ENCODE measurements around the gene CXorf49B.
"Not testable (repeated sequence)": the region's sequence is repeated elsewhere in the genome, so short reads cannot be mapped to it uniquely, and the experiment has no call there.

Gene CXorf49B

DNA sequence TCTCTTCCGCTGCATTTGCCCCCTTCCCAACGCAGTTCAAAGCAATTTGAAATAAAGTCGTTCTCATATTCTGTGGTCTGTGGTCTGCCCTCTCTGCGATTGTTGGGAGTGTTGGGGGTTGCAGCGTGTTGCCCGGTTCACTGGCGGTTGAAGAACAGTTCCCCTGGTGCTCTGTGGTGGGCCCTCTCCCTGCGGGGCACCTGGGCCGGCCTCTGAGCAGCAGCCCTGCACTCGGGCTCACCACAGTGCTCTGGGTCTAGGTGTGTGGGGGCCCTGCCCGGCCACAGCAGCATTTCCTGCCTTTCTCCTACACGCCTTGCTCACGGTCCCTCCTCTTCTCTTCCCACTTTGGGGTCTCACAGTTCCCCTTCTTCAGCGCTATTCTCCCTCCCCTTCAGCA, 4.0 kb downstream of the CXorf49B start:
- H3K4me2 ChIP-seq; H2AFZ ChIP-seq (ENCODE audit: low read depth); H3K27ac ChIP-seq; H3K36me3 ChIP-seq (ENCODE audit: insufficient read depth); H3K4me1 ChIP-seq (ENCODE audit: low read depth, poor library complexity, severe bottlenecking); H3K79me2 ChIP-seq (ENCODE audit: insufficient read depth, low read depth); H4K20me1 ChIP-seq (ENCODE audit: insufficient read depth); H3K4me3 ChIP-seq (IDR thresholded peaks at IDR 0.05; ENCODE audit: insufficient read depth, low read depth, low read length); H3K9ac ChIP-seq; H3K27me3 ChIP-seq (ENCODE audit: insufficient read depth, low read depth): not testable (repeated sequence)

DNA sequence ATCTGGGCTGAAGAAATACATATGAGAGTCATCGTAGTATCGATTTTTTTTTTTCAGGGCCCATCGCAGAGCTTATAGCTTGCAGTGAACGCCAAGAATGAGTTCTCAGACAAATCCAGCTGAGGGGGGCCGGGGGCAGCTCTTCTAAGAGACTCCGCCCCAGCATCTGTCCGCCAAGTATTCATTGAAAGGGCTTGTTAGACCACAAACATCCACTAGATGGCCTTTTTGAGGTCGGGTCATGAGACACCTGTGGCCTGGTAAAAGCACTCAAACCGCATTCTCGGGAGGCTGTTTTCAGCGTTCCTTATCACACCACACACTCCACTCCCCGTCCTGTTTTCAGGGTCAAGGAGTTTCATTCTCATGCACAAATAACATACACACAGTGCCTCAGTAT, 15.2 kb downstream of the CXorf49B start:
- H3K4me3 ChIP-seq (IDR thresholded peaks at IDR 0.05; ENCODE audit: insufficient read depth, low read depth, low read length); H3K36me3 ChIP-seq (ENCODE audit: insufficient read depth); H3K27me3 ChIP-seq (ENCODE audit: insufficient read depth, low read depth); H2AFZ ChIP-seq (ENCODE audit: low read depth); H4K20me1 ChIP-seq (ENCODE audit: insufficient read depth); H3K4me2 ChIP-seq; H3K79me2 ChIP-seq (ENCODE audit: insufficient read depth, low read depth); H3K9ac ChIP-seq; H3K27ac ChIP-seq; H3K4me1 ChIP-seq (ENCODE audit: low read depth, poor library complexity, severe bottlenecking): not testable (repeated sequence)

DNA sequence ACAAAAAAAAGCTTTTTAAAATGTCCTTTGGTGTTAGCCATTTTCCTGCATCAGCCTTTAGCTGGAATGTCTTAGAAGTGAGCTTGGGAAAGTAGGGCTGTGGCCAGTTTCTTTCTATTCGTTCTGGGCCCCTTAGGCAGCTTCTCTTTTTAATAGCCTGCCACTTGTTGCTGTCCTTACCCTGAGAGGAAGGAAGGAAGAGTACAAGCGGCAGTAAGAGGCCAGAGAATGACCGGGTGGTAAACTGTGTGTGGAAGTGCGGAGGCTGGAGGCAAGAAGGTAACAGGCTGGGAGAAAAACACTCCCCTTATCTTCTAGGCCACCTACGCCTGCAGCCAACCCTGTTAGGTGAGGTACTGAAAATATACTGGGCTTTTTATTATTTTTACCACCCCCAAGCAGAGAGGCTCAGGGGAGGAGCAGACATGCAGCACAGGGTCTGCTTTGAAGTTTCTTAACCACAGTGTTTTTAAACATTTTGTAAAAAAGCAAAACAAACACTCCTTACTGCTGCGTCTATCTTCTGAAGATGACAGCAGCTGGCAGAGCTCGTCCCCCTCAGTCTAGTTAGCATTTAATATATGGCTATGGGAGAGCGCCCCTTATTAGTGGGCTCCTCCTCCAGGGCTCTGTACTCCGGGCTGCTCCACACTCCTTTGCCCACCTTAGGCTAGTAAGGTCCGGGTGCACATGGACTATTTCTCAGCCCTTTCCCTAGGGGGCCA, 19.2 kb downstream of the CXorf49B start:
- not testable (repeated sequence) for H3K27ac ChIP-seq; H4K20me1 ChIP-seq (ENCODE audit: insufficient read depth); H3K9ac ChIP-seq; H3K27me3 ChIP-seq (ENCODE audit: insufficient read depth, low read depth); H3K4me2 ChIP-seq; H3K4me3 ChIP-seq (IDR thresholded peaks at IDR 0.05; ENCODE audit: insufficient read depth, low read depth, low read length); H2AFZ ChIP-seq (ENCODE audit: low read depth); H3K79me2 ChIP-seq (ENCODE audit: insufficient read depth, low read depth); H3K4me1 ChIP-seq (ENCODE audit: low read depth, poor library complexity, severe bottlenecking); H3K36me3 ChIP-seq (ENCODE audit: insufficient read depth)

DNA sequence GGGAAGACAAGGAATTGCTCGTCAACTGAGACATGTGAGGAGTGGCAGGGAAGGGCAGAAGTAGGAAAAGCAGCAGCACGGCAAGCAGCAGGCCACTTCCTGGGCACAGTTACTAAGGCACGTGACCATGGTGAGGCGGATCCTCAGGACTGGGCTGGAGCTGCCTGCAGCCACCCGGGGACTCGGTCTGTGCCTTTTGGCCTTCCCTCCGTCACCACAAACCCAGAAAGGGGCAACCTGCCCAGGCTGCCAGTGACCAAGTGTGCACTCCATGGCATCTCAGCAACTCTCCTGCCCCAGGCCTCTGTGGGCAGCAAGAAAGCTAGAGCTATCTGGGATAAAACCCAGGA, 19.8 kb downstream of the CXorf49B start:
- not testable (repeated sequence) for H3K79me2 ChIP-seq (ENCODE audit: insufficient read depth, low read depth); H3K4me1 ChIP-seq (ENCODE audit: low read depth, poor library complexity, severe bottlenecking); H3K27me3 ChIP-seq (ENCODE audit: insufficient read depth, low read depth); H3K9ac ChIP-seq; H3K4me3 ChIP-seq (IDR thresholded peaks at IDR 0.05; ENCODE audit: insufficient read depth, low read depth, low read length); H4K20me1 ChIP-seq (ENCODE audit: insufficient read depth); H3K4me2 ChIP-seq; H3K36me3 ChIP-seq (ENCODE audit: insufficient read depth); H2AFZ ChIP-seq (ENCODE audit: low read depth); H3K27ac ChIP-seq

DNA sequence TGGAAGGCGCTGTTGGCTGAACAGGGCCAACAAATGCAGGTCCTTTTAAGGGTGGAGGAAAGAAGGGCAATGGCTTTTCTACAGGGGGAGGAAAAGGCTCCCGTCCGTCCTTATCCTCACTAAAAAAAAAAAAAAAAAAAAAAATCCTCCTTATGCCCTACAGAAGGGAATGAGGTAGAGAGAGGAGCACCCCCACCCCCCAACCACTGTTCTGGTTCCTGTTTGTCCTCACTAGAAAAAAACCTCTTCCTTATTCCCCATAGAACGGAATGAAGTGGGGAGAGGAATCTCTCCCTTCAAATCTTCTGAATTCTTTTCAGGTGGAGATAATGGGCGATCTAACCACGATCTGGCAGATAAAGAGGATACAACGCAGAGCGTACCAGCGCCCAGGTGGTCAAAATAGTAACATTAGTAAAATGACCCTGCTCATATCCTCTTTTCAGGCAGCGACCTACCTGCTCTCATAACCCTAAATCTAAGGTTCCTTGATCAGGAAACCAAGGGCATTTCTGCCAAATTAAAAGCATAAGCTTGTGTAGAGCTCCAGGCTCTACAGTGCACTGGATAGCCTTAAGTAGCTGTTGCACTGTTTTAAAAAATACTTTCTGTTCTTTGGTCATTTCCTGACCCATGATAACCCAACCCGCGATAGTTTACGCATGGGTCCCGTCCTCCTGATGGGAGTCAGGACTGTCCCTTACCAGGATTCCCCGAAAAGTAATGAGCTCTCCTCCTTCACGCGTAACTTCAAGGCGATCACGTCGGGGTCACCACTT, 20.6 kb downstream of the CXorf49B start:
- H3K4me3 ChIP-seq (IDR thresholded peaks at IDR 0.05; ENCODE audit: insufficient read depth, low read depth, low read length); H3K4me2 ChIP-seq; H4K20me1 ChIP-seq (ENCODE audit: insufficient read depth); H3K27ac ChIP-seq; H3K79me2 ChIP-seq (ENCODE audit: insufficient read depth, low read depth); H2AFZ ChIP-seq (ENCODE audit: low read depth); H3K36me3 ChIP-seq (ENCODE audit: insufficient read depth); H3K9ac ChIP-seq; H3K4me1 ChIP-seq (ENCODE audit: low read depth, poor library complexity, severe bottlenecking); H3K27me3 ChIP-seq (ENCODE audit: insufficient read depth, low read depth): not testable (repeated sequence)

DNA sequence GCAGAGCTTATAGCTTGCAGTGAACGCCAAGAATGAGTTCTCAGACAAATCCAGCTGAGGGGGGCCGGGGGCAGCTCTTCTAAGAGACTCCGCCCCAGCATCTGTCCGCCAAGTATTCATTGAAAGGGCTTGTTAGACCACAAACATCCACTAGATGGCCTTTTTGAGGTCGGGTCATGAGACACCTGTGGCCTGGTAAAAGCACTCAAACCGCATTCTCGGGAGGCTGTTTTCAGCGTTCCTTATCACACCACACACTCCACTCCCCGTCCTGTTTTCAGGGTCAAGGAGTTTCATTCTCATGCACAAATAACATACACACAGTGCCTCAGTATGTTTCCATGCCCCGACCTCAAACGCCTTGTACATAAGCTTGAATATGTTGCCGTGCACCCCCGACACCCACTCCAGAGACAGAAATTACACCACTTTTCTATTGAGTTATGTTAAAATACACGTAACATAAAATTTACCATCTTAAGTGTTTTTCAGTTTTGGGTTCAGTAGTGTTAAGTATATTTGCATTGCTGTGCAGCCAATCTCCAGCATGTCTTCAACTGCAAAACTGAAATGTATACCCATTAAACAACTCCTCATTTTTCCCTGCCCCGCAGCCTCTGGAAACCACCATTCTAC, 21.3 kb downstream of the CXorf49B start:
- not testable (repeated sequence) for H3K79me2 ChIP-seq (ENCODE audit: insufficient read depth, low read depth); H4K20me1 ChIP-seq (ENCODE audit: insufficient read depth); H2AFZ ChIP-seq (ENCODE audit: low read depth); H3K27me3 ChIP-seq (ENCODE audit: insufficient read depth, low read depth); H3K9ac ChIP-seq; H3K4me1 ChIP-seq (ENCODE audit: low read depth, poor library complexity, severe bottlenecking); H3K4me2 ChIP-seq; H3K27ac ChIP-seq; H3K36me3 ChIP-seq (ENCODE audit: insufficient read depth); H3K4me3 ChIP-seq (IDR thresholded peaks at IDR 0.05; ENCODE audit: insufficient read depth, low read depth, low read length)

DNA sequence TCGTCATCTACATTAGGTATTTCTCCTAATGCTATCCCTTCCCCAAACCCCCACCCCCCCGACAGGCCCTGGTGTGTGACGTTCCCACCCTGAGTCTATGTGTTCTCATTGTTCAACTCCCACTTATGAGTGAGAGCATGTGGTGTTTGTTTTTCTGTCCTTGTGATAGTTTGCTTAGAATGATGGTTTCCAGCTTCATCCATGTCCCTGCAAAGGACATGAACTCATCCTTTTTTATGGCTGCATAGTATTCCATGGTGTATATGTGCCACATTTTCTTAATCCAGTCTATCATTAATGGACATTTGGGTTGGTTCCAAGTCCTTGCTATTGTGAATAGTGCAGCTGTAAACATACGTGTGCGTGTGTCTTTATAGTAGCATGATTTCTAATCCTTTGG, 43.3 kb downstream of the CXorf49B start:
- H3K27me3 ChIP-seq (ENCODE audit: insufficient read depth, low read depth); H3K36me3 ChIP-seq (ENCODE audit: insufficient read depth); H2AFZ ChIP-seq (ENCODE audit: low read depth); H3K4me2 ChIP-seq; H3K4me1 ChIP-seq (ENCODE audit: low read depth, poor library complexity, severe bottlenecking); H3K27ac ChIP-seq; H3K79me2 ChIP-seq (ENCODE audit: insufficient read depth, low read depth); H4K20me1 ChIP-seq (ENCODE audit: insufficient read depth); H3K9ac ChIP-seq; H3K4me3 ChIP-seq (IDR thresholded peaks at IDR 0.05; ENCODE audit: insufficient read depth, low read depth, low read length): not testable (repeated sequence)

Measured in KMS-11 (cell line).